ENCODE measurements around the gene KCNQ1. TPM values are rescaled to one million over a fixed set of nuclear protein-coding genes. Genes with fewer than 3 reads are reported as not detected.
A peak's percentile ranks its signal among the peaks of the same experiment; 100 is the strongest.

Gene KCNQ1
- polyA plus RNA-seq, 1 of the 3 experiments (the other 2 are of a cell fraction) = 0.05 TPM

- Histone ChIP-seq H3K4me2 (no peak overlapping the region), H3K27me3 (ENCODE audit: insufficient read depth) (no peaks in the 10 kb centered on the region), H3K4me1 (ENCODE audit: control insufficient read depth in 1 of 2, insufficient read depth in 2 of 2, low read depth in 1 of 2, low read length in 1 of 2) (peaks cover 0 to 5% of the 10 kb centered on the region in 2 experiments; a peak in 1 of 4 replicates), H3K4me3 (ENCODE audit: low read depth in 2 of 2, low read length in 1 of 2) (no peak overlapping the region), H3K36me3 (replicated peaks in 1 of 2; ENCODE audit: control insufficient read depth in 1 of 2, insufficient read depth in 2 of 2, low read length in 1 of 2) (no peaks in the 10 kb centered on the region), H4K20me1 (ENCODE audit: insufficient read depth) (no peaks in the 10 kb centered on the region), H3K9me3 (no peaks in the 10 kb centered on the region), H2AFZ (ENCODE audit: low read depth) (no peak overlapping the region), H3K9ac (no peak overlapping the region), H3F3A (replicated peaks; ENCODE audit: insufficient read depth) (no peaks in the 10 kb centered on the region), H3K79me2 (ENCODE audit: insufficient read depth) (no peaks in the 10 kb centered on the region), H3K9me2 (no peaks in the 10 kb centered on the region), H3K27ac (ENCODE audit: low read depth in 2 of 2, low read length in 1 of 2) (no peak overlapping the region)
- no peak for TF ChIP-seq GABPA (IDR thresholded peaks at IDR 0.05; ENCODE audit: low read depth)
- no peak for TF ChIP-seq MEF2A (IDR thresholded peaks at IDR 0.05; ENCODE audit: borderline replicate concordance, low read depth)
- no peak for TF ChIP-seq MXI1 (IDR thresholded peaks at IDR 0.05; ENCODE audit: low read depth, low read length)
- TF ChIP-seq FOXJ3 (CRISPR knock-in tag; IDR thresholded peaks at IDR 0.05) = no peak
- CTCF ChIA-PET = interaction anchor here (1.0 to 3.7 kb wide), 3 partner anchors 30 to 82 kb away, joined by 3 to 21 read pairs (median 5); no protein-coding TSS in a partner anchor
- 60% methylated on average over 10 of the region's 19 CpGs for WGBS (ENCODE audit: low lambda C conversion rate)
- peak; percentile 15 for DNase-seq
- POLR2A ChIA-PET = no interaction called here
Observed at GRCh38 chr11:2450321-2451041, 5.7 kb downstream of the KCNQ1 start.

DNA sequence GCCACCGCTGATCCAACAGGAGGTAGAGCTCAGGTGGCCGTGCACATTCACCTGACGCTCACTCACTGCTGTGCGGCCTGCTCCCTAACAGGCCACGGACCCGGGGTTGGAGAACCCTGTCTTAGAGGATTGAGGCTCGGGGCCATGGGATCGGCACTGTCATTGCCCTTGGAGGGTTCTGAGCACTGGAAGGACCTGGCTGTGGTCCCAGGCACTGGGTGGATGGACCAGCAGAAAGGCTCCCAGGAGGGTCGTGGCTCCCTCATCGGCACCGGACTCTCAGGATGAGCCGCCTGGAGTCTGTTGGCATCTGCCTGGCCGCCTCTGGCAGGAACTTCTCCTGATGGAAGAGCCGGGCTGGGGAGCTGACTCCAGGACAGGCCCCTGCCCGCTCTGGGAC is 6.5 kb downstream of the KCNQ1 start:
- Histone ChIP-seq H3K9me2 (no peaks in the 10 kb centered on the region), H3K27me3 (ENCODE audit: insufficient read depth) (no peaks in the 10 kb centered on the region), H3K79me2 (ENCODE audit: insufficient read depth) (no peaks in the 10 kb centered on the region), H2AFZ (ENCODE audit: low read depth) (no peak overlapping the region), H3K36me3 (replicated peaks in 1 of 2; ENCODE audit: control insufficient read depth in 1 of 2, insufficient read depth in 2 of 2, low read length in 1 of 2) (no peaks in the 10 kb centered on the region), H3F3A (replicated peaks; ENCODE audit: insufficient read depth) (no peaks in the 10 kb centered on the region), H3K9me3 (no peaks in the 10 kb centered on the region), H3K4me2 (no peak overlapping the region), H4K20me1 (ENCODE audit: insufficient read depth) (no peaks in the 10 kb centered on the region), H3K4me1 (ENCODE audit: control insufficient read depth in 1 of 2, insufficient read depth in 2 of 2, low read depth in 1 of 2, low read length in 1 of 2) (no peaks in the 10 kb centered on the region; a peak in 1 of 4 replicates), H3K9ac (no peak overlapping the region), H3K4me3 (ENCODE audit: low read depth in 2 of 2, low read length in 1 of 2) (no peak overlapping the region), H3K27ac (ENCODE audit: low read depth in 2 of 2, low read length in 1 of 2) (no peak overlapping the region)
- CTCF ChIA-PET = interaction anchor here (1.5 kb wide), 1 partner anchor 31 kb away, joined by 7 read pairs; no protein-coding TSS in a partner anchor
- POLR2A ChIA-PET = no interaction called here
- 40% methylated on average over 2 of the region's 15 CpGs for WGBS (ENCODE audit: low lambda C conversion rate)
- TF ChIP-seq CHD2 (IDR thresholded peaks at IDR 0.05; ENCODE audit: low read length, partially characterized antibody) (no peak), GATA2 (CRISPR knock-in tag; IDR thresholded peaks at IDR 0.05) (no peak), RXRA (IDR thresholded peaks at IDR 0.05; ENCODE audit: borderline replicate concordance, low read depth) (no peak), RCOR1 (IDR thresholded peaks at IDR 0.05; ENCODE audit: low read length) (no peak)
- DNase-seq = no peak

DNA sequence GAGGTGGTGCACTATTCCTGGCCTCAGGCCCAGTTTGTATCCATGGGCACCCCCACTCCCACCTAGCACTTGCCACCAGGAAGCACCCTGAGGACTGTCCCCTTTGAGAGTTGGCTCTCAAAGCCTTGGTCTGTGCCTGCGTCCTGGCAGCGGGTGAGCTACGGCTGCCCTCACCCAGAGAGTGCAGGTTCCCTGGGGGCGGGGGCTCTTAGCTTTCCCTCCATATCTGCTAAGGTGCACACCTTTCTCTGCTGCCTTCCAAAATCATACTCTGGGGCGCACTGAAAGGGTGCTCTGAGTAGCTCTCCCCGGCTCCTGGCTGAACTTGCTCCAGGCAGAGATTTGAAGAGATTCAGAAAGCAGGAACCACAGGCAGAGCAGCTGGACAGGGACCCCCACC is 7.1 kb downstream of the KCNQ1 start:
- WGBS (ENCODE audit: low lambda C conversion rate) = 44% methylated on average over 6 of the region's 6 CpGs
- H3K36me3 ChIP-seq (replicated peaks in 1 of 2; ENCODE audit: control insufficient read depth in 1 of 2, insufficient read depth in 2 of 2, low read length in 1 of 2) = no peaks in the 10 kb centered on the region
- H2AFZ ChIP-seq (ENCODE audit: low read depth) = no peak overlapping the region
- H3K27ac ChIP-seq (ENCODE audit: low read depth in 2 of 2, low read length in 1 of 2) = no peak overlapping the region
- H4K20me1 ChIP-seq (ENCODE audit: insufficient read depth) = no peaks in the 10 kb centered on the region
- no peak for DNase-seq
- H3K4me1 ChIP-seq (ENCODE audit: control insufficient read depth in 1 of 2, insufficient read depth in 2 of 2, low read depth in 1 of 2, low read length in 1 of 2) = no peaks in the 10 kb centered on the region; a peak in 1 of 4 replicates
- no peaks in the 10 kb centered on the region for H3K79me2 ChIP-seq (ENCODE audit: insufficient read depth)
- H3K9ac ChIP-seq = no peak overlapping the region
- POLR2A ChIA-PET = no interaction called here
- H3F3A ChIP-seq (replicated peaks; ENCODE audit: insufficient read depth) = no peaks in the 10 kb centered on the region
- no peak overlapping the region for H3K4me2 ChIP-seq
- CTCF ChIA-PET = interaction anchor here (0.9 to 1.5 kb wide), 3 partner anchors 9 to 79 kb away, joined by 3 to 7 read pairs (median 4); no protein-coding TSS in a partner anchor
- H3K27me3 ChIP-seq (ENCODE audit: insufficient read depth) = no peaks in the 10 kb centered on the region
- H3K9me3 ChIP-seq = no peaks in the 10 kb centered on the region
- no peak overlapping the region for H3K4me3 ChIP-seq (ENCODE audit: low read depth in 2 of 2, low read length in 1 of 2)
- TF ChIP-seq REST (IDR thresholded peaks at IDR 0.05; ENCODE audit: low read depth, low read length) (no peak), GATA2 (CRISPR knock-in tag; IDR thresholded peaks at IDR 0.05) (no peak), ELF1 (IDR thresholded peaks at IDR 0.05) (no peak), TEAD4 (IDR thresholded peaks at IDR 0.05; ENCODE audit: borderline replicate concordance, insufficient read depth) (no peak)
- no peaks in the 10 kb centered on the region for H3K9me2 ChIP-seq

Measured in SK-N-SH (cell line).